ENCODE data around the gene ARHGEF1.

The ARHGEF1 gene

GRCh38 chr19:41882568-41883462 is at the start of gene ARHGEF1:
TSS of gene ARHGEF1 (plus strand) at chr19:41883184. CDS start at chr19:41888083, 4,899 bp downstream.
- peak within 1 kb of the TSS; percentile 94 for H3K4me3 ChIP-seq (ENCODE audit: low read depth, low read length)
- no peak for DNase-seq (ENCODE audit: low read depth)
- no peak for TF ChIP-seq CTCF (conservative IDR thresholded peaks at IDR 0.05; ENCODE audit: low read depth, low read length)

GRCh38 chr19:41837981-41838708 is 44.8 kb upstream of the ARHGEF1 start:
- no peak overlapping the region for H3K4me3 ChIP-seq (ENCODE audit: low read depth, low read length)
- DNase-seq (ENCODE audit: low read depth) = no peak
- no peak for TF ChIP-seq CTCF (conservative IDR thresholded peaks at IDR 0.05; ENCODE audit: low read depth, low read length)

- H3K4me3 ChIP-seq (ENCODE audit: low read depth, low read length) = no peak overlapping the region
- DNase-seq (ENCODE audit: low read depth) = no peak
- TF ChIP-seq CTCF (conservative IDR thresholded peaks at IDR 0.05; ENCODE audit: low read depth, low read length) = no peak
Measured at GRCh38 chr19:41839211-41839610, 43.8 kb upstream of the ARHGEF1 start.

GRCh38 chr19:41843371-41843770 is 39.6 kb upstream of the ARHGEF1 start:
- DNase-seq (ENCODE audit: low read depth) = no peak
- TF ChIP-seq CTCF (conservative IDR thresholded peaks at IDR 0.05; ENCODE audit: low read depth, low read length) = no peak
- H3K4me3 ChIP-seq (ENCODE audit: low read depth, low read length) = no peak overlapping the region

GRCh38 chr19:41844601-41845000 is 38.4 kb upstream of the ARHGEF1 start, which contains the start of gene LYPD4:
TSS of gene LYPD4 (minus strand) at chr19:41844683. CDS start at chr19:41839285, 5,398 bp downstream.
- no peak for DNase-seq (ENCODE audit: low read depth)
- no peak for TF ChIP-seq CTCF (conservative IDR thresholded peaks at IDR 0.05; ENCODE audit: low read depth, low read length)
- H3K4me3 ChIP-seq (ENCODE audit: low read depth, low read length) = no peak within 1 kb of the TSS

GRCh38 chr19:41845001-41845050 is 38.2 kb upstream of the ARHGEF1 start, which contains the start of gene DMRTC2:
TSS of gene DMRTC2 (plus strand) at chr19:41845042. CDS start at chr19:41847429, 2,387 bp downstream.
- H3K4me3 ChIP-seq (ENCODE audit: low read depth, low read length) = no peak within 1 kb of the TSS
- TF ChIP-seq CTCF (conservative IDR thresholded peaks at IDR 0.05; ENCODE audit: low read depth, low read length) = no peak
- no peak for DNase-seq (ENCODE audit: low read depth)

Measured in choroid plexus epithelial cell (primary cell).